ENCODE measurements around the gene PHTF2.

PHTF2 gene

GRCh38 chr7:77933394-77933793 lies 134.8 kb downstream of the PHTF2 start:
- no peak for DNase-seq (ENCODE audit: low read depth)

GRCh38 chr7:77935652-77936348 lies 137.2 kb downstream of the PHTF2 start:
- no peak for DNase-seq (ENCODE audit: low read depth)

GRCh38 chr7:77940647-77941046 lies 142.1 kb downstream of the PHTF2 start:
- DNase-seq (ENCODE audit: low read depth): no peak

GRCh38 chr7:77942431-77942830 lies 143.9 kb downstream of the PHTF2 start:
- no peak for DNase-seq (ENCODE audit: low read depth)

GRCh38 chr7:77944183-77945182 lies 145.9 kb downstream of the PHTF2 start:
- no peak for DNase-seq (ENCODE audit: low read depth)

- DNase-seq (ENCODE audit: low read depth): no peak
Measured at GRCh38 chr7:77950548-77950947, 152.0 kb downstream of the PHTF2 start.

- no peak for DNase-seq (ENCODE audit: low read depth)
Measured at GRCh38 chr7:77954773-77955555, 156.4 kb downstream of the PHTF2 start.

- no peak for DNase-seq (ENCODE audit: low read depth)
Measured at GRCh38 chr7:77958436-77958835, 159.9 kb downstream of the PHTF2 start.

GRCh38 chr7:77959080-77959479 lies 160.5 kb downstream of the PHTF2 start:
- no peak for DNase-seq (ENCODE audit: low read depth)

- no peak for DNase-seq (ENCODE audit: low read depth)
Measured at GRCh38 chr7:77960336-77960735, 161.8 kb downstream of the PHTF2 start.

GRCh38 chr7:77967429-77967828 lies 168.9 kb downstream of the PHTF2 start:
- DNase-seq (ENCODE audit: low read depth): no peak

- no peak for DNase-seq (ENCODE audit: low read depth)
Measured at GRCh38 chr7:77971726-77972125, 173.2 kb downstream of the PHTF2 start.

- no peak for DNase-seq (ENCODE audit: low read depth)
Measured at GRCh38 chr7:77975672-77976480, 177.3 kb downstream of the PHTF2 start.

GRCh38 chr7:77979219-77979618 lies 180.6 kb downstream of the PHTF2 start:
- DNase-seq (ENCODE audit: low read depth): no peak

- DNase-seq (ENCODE audit: low read depth): no peak
Measured at GRCh38 chr7:77980087-77980713, 181.6 kb downstream of the PHTF2 start.

GRCh38 chr7:77982926-77983550 lies 184.5 kb downstream of the PHTF2 start:
- no peak for DNase-seq (ENCODE audit: low read depth)

GRCh38 chr7:77983973-77984372 lies 185.4 kb downstream of the PHTF2 start:
- no peak for DNase-seq (ENCODE audit: low read depth)

GRCh38 chr7:77985232-77985973 lies 186.8 kb downstream of the PHTF2 start:
- DNase-seq (ENCODE audit: low read depth): no peak

GRCh38 chr7:77985974-77986339 lies 187.4 kb downstream of the PHTF2 start:
- no peak for DNase-seq (ENCODE audit: low read depth)

Measured in activated T-helper 1 cell treated with Interleukin-2 at 50 U/mL for 16 hours (primary cell).